Measurements from ENCODE around the gene LHPP.

LHPP gene

DNA sequence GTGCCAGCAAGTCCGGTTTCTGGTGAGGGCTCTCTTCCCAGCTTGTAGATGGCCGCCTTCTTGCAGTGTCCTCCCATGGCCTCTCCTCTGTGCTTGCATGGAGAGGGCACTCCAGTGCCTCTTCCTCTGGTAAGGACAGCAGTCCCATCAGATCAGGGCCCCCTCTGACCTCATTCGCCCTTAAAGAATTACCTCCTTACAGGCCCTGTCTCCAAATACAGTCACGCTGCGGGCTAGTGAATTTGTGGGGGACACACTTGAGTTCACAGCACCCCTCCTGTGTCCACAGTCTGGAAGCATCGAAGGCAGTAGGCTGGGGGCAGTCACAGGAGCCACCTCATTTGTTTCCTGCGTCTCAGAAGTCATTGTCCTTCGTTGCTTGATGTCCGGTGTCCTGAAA lies 54.6 kb downstream of the LHPP start:
- no peak for DNase-seq (ENCODE audit: low read depth in 1 of 2, low spot score in 1 of 2)
- TF ChIP-seq, protein P1, sequence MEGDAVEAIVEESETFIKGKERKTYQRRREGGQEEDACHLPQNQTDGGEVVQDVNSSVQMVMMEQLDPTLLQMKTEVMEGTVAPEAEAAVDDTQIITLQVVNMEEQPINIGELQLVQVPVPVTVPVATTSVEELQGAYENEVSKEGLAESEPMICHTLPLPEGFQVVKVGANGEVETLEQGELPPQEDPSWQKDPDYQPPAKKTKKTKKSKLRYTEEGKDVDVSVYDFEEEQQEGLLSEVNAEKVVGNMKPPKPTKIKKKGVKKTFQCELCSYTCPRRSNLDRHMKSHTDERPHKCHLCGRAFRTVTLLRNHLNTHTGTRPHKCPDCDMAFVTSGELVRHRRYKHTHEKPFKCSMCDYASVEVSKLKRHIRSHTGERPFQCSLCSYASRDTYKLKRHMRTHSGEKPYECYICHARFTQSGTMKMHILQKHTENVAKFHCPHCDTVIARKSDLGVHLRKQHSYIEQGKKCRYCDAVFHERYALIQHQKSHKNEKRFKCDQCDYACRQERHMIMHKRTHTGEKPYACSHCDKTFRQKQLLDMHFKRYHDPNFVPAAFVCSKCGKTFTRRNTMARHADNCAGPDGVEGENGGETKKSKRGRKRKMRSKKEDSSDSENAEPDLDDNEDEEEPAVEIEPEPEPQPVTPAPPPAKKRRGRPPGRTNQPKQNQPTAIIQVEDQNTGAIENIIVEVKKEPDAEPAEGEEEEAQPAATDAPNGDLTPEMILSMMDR (IDR thresholded peaks at IDR 0.05; ENCODE audit: insufficient read depth, low read length) = no peak
- TF ChIP-seq, protein P2, sequence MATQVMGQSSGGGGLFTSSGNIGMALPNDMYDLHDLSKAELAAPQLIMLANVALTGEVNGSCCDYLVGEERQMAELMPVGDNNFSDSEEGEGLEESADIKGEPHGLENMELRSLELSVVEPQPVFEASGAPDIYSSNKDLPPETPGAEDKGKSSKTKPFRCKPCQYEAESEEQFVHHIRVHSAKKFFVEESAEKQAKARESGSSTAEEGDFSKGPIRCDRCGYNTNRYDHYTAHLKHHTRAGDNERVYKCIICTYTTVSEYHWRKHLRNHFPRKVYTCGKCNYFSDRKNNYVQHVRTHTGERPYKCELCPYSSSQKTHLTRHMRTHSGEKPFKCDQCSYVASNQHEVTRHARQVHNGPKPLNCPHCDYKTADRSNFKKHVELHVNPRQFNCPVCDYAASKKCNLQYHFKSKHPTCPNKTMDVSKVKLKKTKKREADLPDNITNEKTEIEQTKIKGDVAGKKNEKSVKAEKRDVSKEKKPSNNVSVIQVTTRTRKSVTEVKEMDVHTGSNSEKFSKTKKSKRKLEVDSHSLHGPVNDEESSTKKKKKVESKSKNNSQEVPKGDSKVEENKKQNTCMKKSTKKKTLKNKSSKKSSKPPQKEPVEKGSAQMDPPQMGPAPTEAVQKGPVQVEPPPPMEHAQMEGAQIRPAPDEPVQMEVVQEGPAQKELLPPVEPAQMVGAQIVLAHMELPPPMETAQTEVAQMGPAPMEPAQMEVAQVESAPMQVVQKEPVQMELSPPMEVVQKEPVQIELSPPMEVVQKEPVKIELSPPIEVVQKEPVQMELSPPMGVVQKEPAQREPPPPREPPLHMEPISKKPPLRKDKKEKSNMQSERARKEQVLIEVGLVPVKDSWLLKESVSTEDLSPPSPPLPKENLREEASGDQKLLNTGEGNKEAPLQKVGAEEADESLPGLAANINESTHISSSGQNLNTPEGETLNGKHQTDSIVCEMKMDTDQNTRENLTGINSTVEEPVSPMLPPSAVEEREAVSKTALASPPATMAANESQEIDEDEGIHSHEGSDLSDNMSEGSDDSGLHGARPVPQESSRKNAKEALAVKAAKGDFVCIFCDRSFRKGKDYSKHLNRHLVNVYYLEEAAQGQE (IDR thresholded peaks at IDR 0.05; ENCODE audit: insufficient replicate concordance, low read depth) = no peak
- no peak for TF ChIP-seq GABPA (IDR thresholded peaks at IDR 0.05; ENCODE audit: low read depth)
- no peak for TF ChIP-seq SPI1 (IDR thresholded peaks at IDR 0.05; ENCODE audit: borderline replicate concordance, low read depth)
- no peak for TF ChIP-seq POLR2AphosphoS5 (IDR thresholded peaks at IDR 0.05; ENCODE audit: low read depth)
- Histone ChIP-seq H3K27ac (replicated peaks) (no peak overlapping the region), H3K4me3 (replicated peaks; ENCODE audit: insufficient read depth, low read length) (no peak overlapping the region), H3K27me3 (ENCODE audit: insufficient read depth, poor library complexity, severe bottlenecking) (no peaks in the 10 kb centered on the region)

DNA sequence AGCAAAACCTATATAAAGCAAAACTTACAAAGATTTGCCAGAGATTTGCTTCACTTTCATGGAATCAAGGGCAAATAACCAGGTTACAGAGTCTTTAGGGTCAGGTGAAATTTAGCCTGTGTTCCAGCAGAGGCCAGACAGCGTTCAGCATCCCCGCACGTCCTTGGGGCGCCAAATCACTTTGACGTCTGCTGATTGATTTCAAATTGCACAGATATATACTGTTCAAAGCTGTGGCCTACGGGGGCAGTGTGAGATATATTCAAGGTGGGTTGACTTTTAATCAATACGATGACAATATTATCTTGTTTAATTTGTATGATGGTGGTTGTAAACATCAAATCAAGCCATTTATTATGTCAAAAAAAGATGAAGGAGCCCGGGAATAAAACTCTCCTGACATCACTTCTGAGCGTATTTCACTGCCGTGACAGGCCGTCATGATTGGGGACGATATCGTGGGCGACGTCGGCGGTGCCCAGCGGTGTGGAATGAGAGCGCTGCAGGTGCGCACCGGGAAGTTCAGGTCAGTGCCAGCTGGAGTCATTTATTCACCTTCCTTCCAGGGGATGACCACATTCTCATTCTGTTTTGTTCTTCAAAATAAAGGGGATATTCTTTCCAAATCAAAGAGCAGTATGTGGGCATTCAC lies 55.2 kb downstream of the LHPP start:
- Histone ChIP-seq H3K27ac (replicated peaks) (no peak overlapping the region), H3K4me3 (replicated peaks; ENCODE audit: insufficient read depth, low read length) (no peak overlapping the region), H3K27me3 (ENCODE audit: insufficient read depth, poor library complexity, severe bottlenecking) (no peaks in the 10 kb centered on the region)
- no peak for DNase-seq (ENCODE audit: low read depth in 1 of 2, low spot score in 1 of 2)
- TF ChIP-seq SPI1 (IDR thresholded peaks at IDR 0.05; ENCODE audit: borderline replicate concordance, low read depth) = no peak
- TF ChIP-seq, protein P2 (IDR thresholded peaks at IDR 0.05; ENCODE audit: insufficient replicate concordance, low read depth) = no peak
- TF ChIP-seq, protein P1 (IDR thresholded peaks at IDR 0.05; ENCODE audit: insufficient read depth, low read length) = no peak
- no peak for TF ChIP-seq GABPA (IDR thresholded peaks at IDR 0.05; ENCODE audit: low read depth)

DNA sequence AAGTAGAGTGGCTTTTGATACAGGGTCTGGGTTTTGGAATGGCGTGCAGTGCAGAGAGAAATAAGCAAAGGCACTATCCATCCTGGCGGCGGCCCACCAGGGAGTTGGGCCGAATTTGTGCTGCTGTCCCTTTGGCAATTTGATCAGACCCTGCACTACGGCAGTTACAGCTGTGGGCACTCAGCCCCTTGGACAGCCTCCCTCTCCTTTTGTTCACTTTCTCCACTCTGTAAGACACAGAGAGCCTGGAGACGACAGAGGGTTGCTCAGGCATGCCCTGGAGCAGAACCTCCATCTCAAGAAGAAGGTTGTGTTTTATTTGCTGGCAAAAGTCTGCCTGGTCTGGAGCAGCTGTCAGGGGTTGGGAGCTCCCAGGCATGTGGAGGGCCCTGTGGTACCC lies 55.8 kb downstream of the LHPP start:
- Histone ChIP-seq H3K4me3 (replicated peaks; ENCODE audit: insufficient read depth, low read length) (no peak overlapping the region), H3K27ac (replicated peaks) (no peak overlapping the region), H3K27me3 (ENCODE audit: insufficient read depth, poor library complexity, severe bottlenecking) (no peaks in the 10 kb centered on the region)
- TF ChIP-seq POLR2AphosphoS5 (IDR thresholded peaks at IDR 0.05; ENCODE audit: low read depth) (no peak), GABPA (IDR thresholded peaks at IDR 0.05; ENCODE audit: low read depth) (no peak), SPI1 (IDR thresholded peaks at IDR 0.05; ENCODE audit: borderline replicate concordance, low read depth) (no peak)
- TF ChIP-seq, protein P1 (IDR thresholded peaks at IDR 0.05; ENCODE audit: insufficient read depth, low read length) = no peak
- TF ChIP-seq, protein P2 (IDR thresholded peaks at IDR 0.05; ENCODE audit: insufficient replicate concordance, low read depth) = no peak
- DNase-seq (ENCODE audit: low read depth in 1 of 2, low spot score in 1 of 2) = no peak
